ENCODE results near the gene ERCC6L2.

- TF ChIP-seq POLR2A (IDR thresholded peaks at IDR 0.05; ENCODE audit: low read depth, low read length) (no peak), POLR2AphosphoS5 (IDR thresholded peaks at IDR 0.05; ENCODE audit: low read depth, low read length) (no peak)
Observed at GRCh38 chr9:95938724-95939123, 63.2 kb downstream of the ERCC6L2 start.
